ENCODE measurements around the gene ANKS3.

ANKS3 gene

GRCh38 chr16:4696905-4697847 is 36.9 kb downstream of the ANKS3 start:
- no peak for DNase-seq

- DNase-seq = no peak
Observed at GRCh38 chr16:4696172-4696904, 37.7 kb downstream of the ANKS3 start.

- no peak for DNase-seq
Observed at GRCh38 chr16:4695473-4696171, 38.4 kb downstream of the ANKS3 start.

- DNase-seq = no peak
Observed at GRCh38 chr16:4694642-4695451, 39.2 kb downstream of the ANKS3 start.

GRCh38 chr16:4693956-4694641 is 40.0 kb downstream of the ANKS3 start:
- DNase-seq = no peak

- DNase-seq = peak; percentile 88
Observed at GRCh38 chr16:4693296-4693955, 40.6 kb downstream of the ANKS3 start, which contains the start of gene NUDT16L1. TSS of gene NUDT16L1 (plus strand) at chr16:4693562. CDS start at chr16:4693727, 165 bp downstream.

GRCh38 chr16:4692460-4693295 is 41.4 kb downstream of the ANKS3 start:
- no peak for DNase-seq

- DNase-seq = no peak
Observed at GRCh38 chr16:4691666-4692412, 42.2 kb downstream of the ANKS3 start.

GRCh38 chr16:4690946-4691665 is 43.0 kb downstream of the ANKS3 start:
- DNase-seq = no peak

GRCh38 chr16:4689864-4690704 is 44.0 kb downstream of the ANKS3 start:
- no peak for DNase-seq

- DNase-seq = no peak
Observed at GRCh38 chr16:4689091-4689671, 44.9 kb downstream of the ANKS3 start.

GRCh38 chr16:4688674-4689045 is 45.4 kb downstream of the ANKS3 start:
- DNase-seq = no peak

- no peak for DNase-seq
Observed at GRCh38 chr16:4687946-4688673, 46.0 kb downstream of the ANKS3 start.

GRCh38 chr16:4687416-4687815 is 46.7 kb downstream of the ANKS3 start:
- no peak for DNase-seq

GRCh38 chr16:4686497-4687210 is 47.4 kb downstream of the ANKS3 start:
- DNase-seq = no peak

Measured in right kidney (tissue), 1 donor.